ENCODE data around the gene NUDCD3.
"Not testable (repeated sequence)": the region's sequence is repeated elsewhere in the genome, so short reads cannot be mapped to it uniquely, and the experiment has no call there.

DNA sequence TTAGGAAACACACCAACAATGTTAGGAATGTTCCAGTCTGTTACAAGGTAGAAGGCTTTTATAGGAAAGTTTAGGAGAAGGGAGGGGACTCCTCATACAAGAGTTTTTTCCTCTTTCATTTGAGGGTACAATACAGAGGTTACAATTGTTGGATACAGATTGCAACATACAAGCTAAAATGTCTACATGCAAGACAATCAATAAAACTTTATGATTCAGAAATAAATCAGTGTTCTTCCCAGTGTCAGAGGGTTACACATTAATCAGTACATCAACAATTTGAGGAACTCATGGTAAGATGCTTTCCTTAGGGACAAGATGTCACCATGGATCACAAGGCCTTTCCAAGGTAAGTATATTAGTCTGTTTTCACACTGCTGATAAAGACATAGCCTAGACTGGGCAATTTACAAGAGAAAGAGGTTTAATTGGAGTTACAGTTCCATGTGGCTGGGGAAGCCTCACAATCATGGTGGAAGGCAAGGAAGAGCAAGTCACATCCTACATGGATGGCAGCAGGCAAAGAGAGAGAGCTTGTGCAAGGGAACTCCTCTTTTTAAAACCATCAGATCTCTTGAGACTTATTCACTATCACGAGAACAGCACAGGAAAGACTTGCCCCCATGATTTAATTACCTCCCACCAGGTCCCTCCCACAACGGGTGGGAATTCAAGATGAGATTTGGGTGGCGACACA is 16.3 kb upstream of the NUDCD3 start:
- TF ChIP-seq, protein P1, sequence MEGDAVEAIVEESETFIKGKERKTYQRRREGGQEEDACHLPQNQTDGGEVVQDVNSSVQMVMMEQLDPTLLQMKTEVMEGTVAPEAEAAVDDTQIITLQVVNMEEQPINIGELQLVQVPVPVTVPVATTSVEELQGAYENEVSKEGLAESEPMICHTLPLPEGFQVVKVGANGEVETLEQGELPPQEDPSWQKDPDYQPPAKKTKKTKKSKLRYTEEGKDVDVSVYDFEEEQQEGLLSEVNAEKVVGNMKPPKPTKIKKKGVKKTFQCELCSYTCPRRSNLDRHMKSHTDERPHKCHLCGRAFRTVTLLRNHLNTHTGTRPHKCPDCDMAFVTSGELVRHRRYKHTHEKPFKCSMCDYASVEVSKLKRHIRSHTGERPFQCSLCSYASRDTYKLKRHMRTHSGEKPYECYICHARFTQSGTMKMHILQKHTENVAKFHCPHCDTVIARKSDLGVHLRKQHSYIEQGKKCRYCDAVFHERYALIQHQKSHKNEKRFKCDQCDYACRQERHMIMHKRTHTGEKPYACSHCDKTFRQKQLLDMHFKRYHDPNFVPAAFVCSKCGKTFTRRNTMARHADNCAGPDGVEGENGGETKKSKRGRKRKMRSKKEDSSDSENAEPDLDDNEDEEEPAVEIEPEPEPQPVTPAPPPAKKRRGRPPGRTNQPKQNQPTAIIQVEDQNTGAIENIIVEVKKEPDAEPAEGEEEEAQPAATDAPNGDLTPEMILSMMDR (IDR thresholded peaks at IDR 0.05): not testable (repeated sequence)
- TF ChIP-seq POLR2A (IDR thresholded peaks at IDR 0.05): not testable (repeated sequence)
